ENCODE data around the gene IGSF6. TPM values are rescaled to one million over a fixed set of nuclear protein-coding genes. Genes with fewer than 3 reads are reported as not detected.
A peak's percentile ranks its signal among the peaks of the same experiment; 100 is the strongest.
"Not testable (repeated sequence)": the region's sequence is repeated elsewhere in the genome, so short reads cannot be mapped to it uniquely, and the experiment has no call there.

Gene IGSF6
- total RNA-seq, 1 donor from 2014 or later = not detected

GRCh38 chr16:21651515-21651914 lies 893 bp downstream of the IGSF6 start:
- Mint-ChIP-seq H3K27me3 (ENCODE audit: unreplicated experiment) (no peaks in the 10 kb centered on the region), H3K4me3 (ENCODE audit: unreplicated experiment) (no peak overlapping the region), H3K4me1 (ENCODE audit: unreplicated experiment) (peaks cover 2% of the 10 kb centered on the region), H3K9me3 (ENCODE audit: unreplicated experiment) (no peaks in the 10 kb centered on the region), H3K36me3 (ENCODE audit: unreplicated experiment) (peaks cover 14% of the 10 kb centered on the region), H3K27ac (ENCODE audit: unreplicated experiment) (peak overlapping the region; percentile 16)
- no peak for DNase-seq (ENCODE audit: extremely low spot score, unreplicated experiment)
- TF ChIP-seq CTCF (IDR thresholded peaks at IDR 0.05) = no peak

- H3K4me1 Mint-ChIP-seq (ENCODE audit: unreplicated experiment) = peaks cover 12% of the 10 kb centered on the region
- no peak for DNase-seq (ENCODE audit: extremely low spot score, unreplicated experiment)
These were observed 1.9 kb downstream of the IGSF6 start for GRCh38 chr16:21650521-21650920.

DNA sequence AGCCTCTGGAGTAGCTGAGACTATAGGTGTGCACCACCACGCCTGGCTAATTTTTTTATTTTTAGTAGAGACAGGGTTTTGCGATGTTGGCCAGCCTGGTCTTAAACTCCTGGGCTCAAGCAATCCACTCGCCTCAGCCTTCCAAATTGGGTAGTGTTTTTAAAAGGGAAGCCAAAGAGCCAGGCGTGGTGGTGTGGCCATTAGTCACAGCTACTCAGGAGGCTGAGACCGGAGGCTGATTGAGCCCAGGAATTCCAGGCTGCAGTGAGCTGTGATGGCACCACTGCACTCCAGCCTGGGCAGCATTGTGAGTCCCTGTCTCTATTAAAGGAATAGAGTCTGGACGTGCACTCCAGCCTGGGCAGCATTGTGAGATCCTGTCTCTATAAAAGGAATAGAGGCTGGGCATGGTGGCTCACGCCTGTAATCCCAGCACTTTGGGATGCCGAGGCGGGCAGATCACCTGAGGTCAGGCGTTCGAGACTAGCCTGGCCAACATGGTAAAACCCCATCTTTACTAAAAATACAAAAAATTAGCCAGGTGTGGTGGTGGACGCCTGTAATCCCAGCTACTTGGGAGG lies 2.5 kb downstream of the IGSF6 start:
- H3K4me1 Mint-ChIP-seq (ENCODE audit: unreplicated experiment) = peaks cover 18% of the 10 kb centered on the region
- H3K27ac Mint-ChIP-seq (ENCODE audit: unreplicated experiment); H3K27me3 Mint-ChIP-seq (ENCODE audit: unreplicated experiment); H3K4me3 Mint-ChIP-seq (ENCODE audit: unreplicated experiment); H3K9me3 Mint-ChIP-seq (ENCODE audit: unreplicated experiment); DNase-seq (ENCODE audit: extremely low spot score, unreplicated experiment); H3K36me3 Mint-ChIP-seq (ENCODE audit: unreplicated experiment): not testable (repeated sequence)

More at GRCh38 chr16:21650521-21650920, 1.9 kb downstream of the IGSF6 start:
- no peaks in the 10 kb centered on the region for H3K9me3 Mint-ChIP-seq (ENCODE audit: unreplicated experiment)
- no peak overlapping the region for H3K4me3 Mint-ChIP-seq (ENCODE audit: unreplicated experiment)
- no peak overlapping the region for H3K27ac Mint-ChIP-seq (ENCODE audit: unreplicated experiment)
- TF ChIP-seq CTCF (IDR thresholded peaks at IDR 0.05) = no peak
- H3K27me3 Mint-ChIP-seq (ENCODE audit: unreplicated experiment) = no peaks in the 10 kb centered on the region
- peaks cover 6% of the 10 kb centered on the region for H3K36me3 Mint-ChIP-seq (ENCODE audit: unreplicated experiment)

DNA sequence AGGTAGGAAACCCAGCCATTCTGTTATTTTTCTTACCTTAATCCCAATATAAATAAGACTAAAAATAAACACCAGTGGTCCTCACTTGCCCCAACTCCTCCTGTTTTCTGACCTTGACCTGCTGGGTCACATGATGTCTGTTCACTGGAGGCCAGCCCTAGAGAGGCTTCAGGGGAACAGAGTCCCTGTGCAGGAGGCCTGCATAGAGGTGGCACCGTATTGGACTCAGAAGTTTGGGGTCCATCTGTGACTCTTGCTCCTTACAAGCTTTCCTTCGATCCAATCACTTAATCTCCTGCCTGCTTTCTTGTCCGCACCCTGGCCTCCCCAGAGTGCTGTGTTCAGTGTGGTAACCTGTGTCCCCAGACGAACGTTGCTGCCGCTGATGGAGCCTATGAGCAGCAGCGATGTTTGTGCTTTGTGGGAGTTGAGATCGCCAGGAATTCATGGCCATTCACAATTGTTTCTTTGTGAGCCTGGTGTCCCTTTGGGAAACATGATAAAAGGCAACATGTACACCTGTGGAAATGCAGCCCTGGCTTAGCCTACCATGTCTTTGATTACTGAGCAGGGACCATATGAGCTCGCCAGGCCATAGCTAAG lies 4.7 kb downstream of the IGSF6 start:
- no peak overlapping the region for H3K4me3 Mint-ChIP-seq (ENCODE audit: unreplicated experiment)
- peaks cover 28% of the 10 kb centered on the region for H3K4me1 Mint-ChIP-seq (ENCODE audit: unreplicated experiment)
- no peaks in the 10 kb centered on the region for H3K27me3 Mint-ChIP-seq (ENCODE audit: unreplicated experiment)
- H3K27ac Mint-ChIP-seq (ENCODE audit: unreplicated experiment) = no peak overlapping the region
- no peak for TF ChIP-seq CTCF (IDR thresholded peaks at IDR 0.05)
- H3K36me3 Mint-ChIP-seq (ENCODE audit: unreplicated experiment) = peaks cover 2% of the 10 kb centered on the region
- DNase-seq (ENCODE audit: extremely low spot score, unreplicated experiment) = no peak
- H3K9me3 Mint-ChIP-seq (ENCODE audit: unreplicated experiment) = no peaks in the 10 kb centered on the region

DNA sequence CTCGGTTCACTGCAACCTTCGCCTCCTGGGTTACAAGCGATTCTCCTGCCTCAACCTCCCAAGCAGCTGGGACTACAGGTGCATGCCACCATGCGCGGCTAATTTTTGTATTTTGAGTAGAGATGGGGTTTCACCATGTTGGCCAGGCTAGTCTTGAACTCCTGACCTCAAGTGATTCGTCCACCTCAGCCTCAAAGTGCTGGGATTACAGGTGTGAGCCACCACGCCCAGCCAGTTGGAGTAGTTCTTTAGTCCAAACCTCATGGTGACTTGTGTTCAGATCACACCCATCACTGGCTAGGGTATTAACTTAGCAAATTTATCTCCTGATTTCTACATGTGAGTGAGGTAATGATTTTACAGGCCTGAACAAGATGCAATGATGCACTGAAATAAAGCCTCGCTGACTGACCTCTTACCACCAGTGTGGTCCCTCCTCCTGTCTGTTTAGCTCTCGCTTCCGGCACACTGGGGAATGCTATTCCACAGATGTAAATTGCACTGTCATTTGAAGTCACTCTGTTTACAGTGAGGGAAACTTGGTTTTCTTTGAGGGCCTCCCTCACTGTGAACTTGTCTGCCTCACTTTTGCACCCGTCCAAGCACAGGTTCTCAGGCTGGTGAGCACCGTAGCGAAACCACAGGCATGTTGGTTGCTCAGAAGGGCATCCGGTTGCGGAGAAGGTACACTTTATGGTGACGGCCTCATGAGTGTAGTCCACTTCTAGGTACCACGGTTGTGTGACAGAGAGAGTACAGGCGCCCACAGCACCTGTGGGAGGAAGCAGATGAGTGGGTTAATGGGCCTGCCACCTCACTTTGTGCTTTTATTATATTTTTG lies 5.5 kb downstream of the IGSF6 start:
- DNase-seq (ENCODE audit: extremely low spot score, unreplicated experiment) = no peak
- H3K36me3 Mint-ChIP-seq (ENCODE audit: unreplicated experiment) = peaks cover 2% of the 10 kb centered on the region
- H3K27ac Mint-ChIP-seq (ENCODE audit: unreplicated experiment) = peak overlapping the region; percentile 85
- H3K27me3 Mint-ChIP-seq (ENCODE audit: unreplicated experiment) = no peaks in the 10 kb centered on the region
- no peak for TF ChIP-seq CTCF (IDR thresholded peaks at IDR 0.05)
- peaks cover 30% of the 10 kb centered on the region for H3K4me1 Mint-ChIP-seq (ENCODE audit: unreplicated experiment)
- no peaks in the 10 kb centered on the region for H3K9me3 Mint-ChIP-seq (ENCODE audit: unreplicated experiment)
- H3K4me3 Mint-ChIP-seq (ENCODE audit: unreplicated experiment) = no peak overlapping the region
